ENCODE measurements around the gene RNF182. TPM values are rescaled to one million over a fixed set of nuclear protein-coding genes. Genes with fewer than 3 reads are reported as not detected.

Gene RNF182
- polyA plus RNA-seq, 1 of the 3 experiments (the other 2 are of a cell fraction): 8.0 TPM

GRCh38 chr6:14010275-14010674 lies 85.5 kb downstream of the RNF182 start:
- CTCF ChIA-PET: no interaction called here
- no peak overlapping the region for H3K4me2 ChIP-seq
- no peak overlapping the region for H3K27ac ChIP-seq (ENCODE audit: low read depth in 2 of 2, low read length in 1 of 2)
- H3K4me3 ChIP-seq (ENCODE audit: low read depth in 2 of 2, low read length in 1 of 2): no peak overlapping the region
- no peak overlapping the region for H2AFZ ChIP-seq (ENCODE audit: low read depth)
- H3K9me3 ChIP-seq: no peaks in the 10 kb centered on the region
- POLR2A ChIA-PET: no interaction called here
- no peaks in the 10 kb centered on the region for H4K20me1 ChIP-seq (ENCODE audit: insufficient read depth)
- H3K9me2 ChIP-seq: no peaks in the 10 kb centered on the region
- no peak for DNase-seq
- no peak overlapping the region for H3K9ac ChIP-seq
- H3K27me3 ChIP-seq (ENCODE audit: insufficient read depth): no peaks in the 10 kb centered on the region
- H3K4me1 ChIP-seq (ENCODE audit: control insufficient read depth in 1 of 2, insufficient read depth in 2 of 2, low read depth in 1 of 2, low read length in 1 of 2): no peaks in the 10 kb centered on the region
- WGBS (ENCODE audit: low lambda C conversion rate): 60% methylated on average over 3 of the region's 3 CpGs
- H3F3A ChIP-seq (replicated peaks; ENCODE audit: insufficient read depth): no peaks in the 10 kb centered on the region
- TF ChIP-seq USF2 (IDR thresholded peaks at IDR 0.05; ENCODE audit: borderline replicate concordance, low read depth, low read length) (no peak), TAF1 (IDR thresholded peaks at IDR 0.05; ENCODE audit: borderline replicate concordance, low read depth, low read length) (no peak), EZH2phosphoT487 (IDR thresholded peaks at IDR 0.05; ENCODE audit: borderline replicate concordance, low read depth) (no peak), MXI1 (IDR thresholded peaks at IDR 0.05; ENCODE audit: low read depth, low read length) (no peak), NFIC (IDR thresholded peaks at IDR 0.05; ENCODE audit: borderline replicate concordance) (no peak), RAD21 (IDR thresholded peaks at IDR 0.05; ENCODE audit: low read length) (no peak), TEAD4 (IDR thresholded peaks at IDR 0.05; ENCODE audit: borderline replicate concordance, insufficient read depth) (no peak), TCF12 (IDR thresholded peaks at IDR 0.05) (no peak), FOXM1 (IDR thresholded peaks at IDR 0.05; ENCODE audit: low read depth) (no peak), CHD2 (IDR thresholded peaks at IDR 0.05; ENCODE audit: low read length, partially characterized antibody) (no peak), RCOR1 (IDR thresholded peaks at IDR 0.05; ENCODE audit: low read length) (no peak), ELF1 (IDR thresholded peaks at IDR 0.05) (no peak), POLR2AphosphoS5 (IDR thresholded peaks at IDR 0.05; ENCODE audit: low read depth, low read length) (no peak)
- TF ChIP-seq, protein P1, sequence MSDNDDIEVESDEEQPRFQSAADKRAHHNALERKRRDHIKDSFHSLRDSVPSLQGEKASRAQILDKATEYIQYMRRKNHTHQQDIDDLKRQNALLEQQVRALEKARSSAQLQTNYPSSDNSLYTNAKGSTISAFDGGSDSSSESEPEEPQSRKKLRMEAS (IDR thresholded peaks at IDR 0.05; ENCODE audit: low read depth): no peak
- TF ChIP-seq, protein P2, sequence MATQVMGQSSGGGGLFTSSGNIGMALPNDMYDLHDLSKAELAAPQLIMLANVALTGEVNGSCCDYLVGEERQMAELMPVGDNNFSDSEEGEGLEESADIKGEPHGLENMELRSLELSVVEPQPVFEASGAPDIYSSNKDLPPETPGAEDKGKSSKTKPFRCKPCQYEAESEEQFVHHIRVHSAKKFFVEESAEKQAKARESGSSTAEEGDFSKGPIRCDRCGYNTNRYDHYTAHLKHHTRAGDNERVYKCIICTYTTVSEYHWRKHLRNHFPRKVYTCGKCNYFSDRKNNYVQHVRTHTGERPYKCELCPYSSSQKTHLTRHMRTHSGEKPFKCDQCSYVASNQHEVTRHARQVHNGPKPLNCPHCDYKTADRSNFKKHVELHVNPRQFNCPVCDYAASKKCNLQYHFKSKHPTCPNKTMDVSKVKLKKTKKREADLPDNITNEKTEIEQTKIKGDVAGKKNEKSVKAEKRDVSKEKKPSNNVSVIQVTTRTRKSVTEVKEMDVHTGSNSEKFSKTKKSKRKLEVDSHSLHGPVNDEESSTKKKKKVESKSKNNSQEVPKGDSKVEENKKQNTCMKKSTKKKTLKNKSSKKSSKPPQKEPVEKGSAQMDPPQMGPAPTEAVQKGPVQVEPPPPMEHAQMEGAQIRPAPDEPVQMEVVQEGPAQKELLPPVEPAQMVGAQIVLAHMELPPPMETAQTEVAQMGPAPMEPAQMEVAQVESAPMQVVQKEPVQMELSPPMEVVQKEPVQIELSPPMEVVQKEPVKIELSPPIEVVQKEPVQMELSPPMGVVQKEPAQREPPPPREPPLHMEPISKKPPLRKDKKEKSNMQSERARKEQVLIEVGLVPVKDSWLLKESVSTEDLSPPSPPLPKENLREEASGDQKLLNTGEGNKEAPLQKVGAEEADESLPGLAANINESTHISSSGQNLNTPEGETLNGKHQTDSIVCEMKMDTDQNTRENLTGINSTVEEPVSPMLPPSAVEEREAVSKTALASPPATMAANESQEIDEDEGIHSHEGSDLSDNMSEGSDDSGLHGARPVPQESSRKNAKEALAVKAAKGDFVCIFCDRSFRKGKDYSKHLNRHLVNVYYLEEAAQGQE (IDR thresholded peaks at IDR 0.05; ENCODE audit: low read depth, low read length): no peak
- H3K36me3 ChIP-seq (replicated peaks in 1 of 2; ENCODE audit: control insufficient read depth in 1 of 2, insufficient read depth in 2 of 2, low read length in 1 of 2): no peaks in the 10 kb centered on the region
- no peaks in the 10 kb centered on the region for H3K79me2 ChIP-seq (ENCODE audit: insufficient read depth)
